Adipocyte (in vitro differentiated cells): ENCODE data around the gene BEGAIN.

Experiments
- DNase-seq: peaks from one replicate; pipeline ENCODE4 v3.0.0-alpha.2; 2015; ENCODE audit warnings: low read depth
- H3K27me3 ChIP-seq: replicated peaks from 2 replicates; pipeline ENCODE4 v1.7.0; 2013; ENCODE audit warnings: mild to moderate bottlenecking, low read length, moderate library complexity; ENCODE audit not compliant: control insufficient read depth, insufficient read depth
- H3K36me3 ChIP-seq: 2 replicates; pipeline ENCODE4 v1.7.0; 2013; ENCODE audit warnings: low read length, mild to moderate bottlenecking, moderate library complexity; ENCODE audit not compliant: control insufficient read depth, insufficient read depth, severe bottlenecking
- H3K4me1 ChIP-seq: 2 replicates; pipeline ENCODE4 v1.7.0; 2013; ENCODE audit warnings: mild to moderate bottlenecking, low read length, moderate library complexity; ENCODE audit not compliant: control insufficient read depth, insufficient read depth
- H3K4me3 ChIP-seq: 2 replicates; pipeline ENCODE4 v1.7.0; 2013; ENCODE audit warnings: mild to moderate bottlenecking, low read length, moderate library complexity
- H3K9ac ChIP-seq: 2 replicates; pipeline ENCODE4 v1.7.0; 2013; ENCODE audit warnings: mild to moderate bottlenecking, low read length, moderate library complexity
- H3K9me3 ChIP-seq: 2 replicates; pipeline ENCODE4 v1.7.0; 2013; ENCODE audit warnings: mild to moderate bottlenecking, low read length, moderate library complexity; ENCODE audit not compliant: control insufficient read depth

The BEGAIN gene

DNA sequence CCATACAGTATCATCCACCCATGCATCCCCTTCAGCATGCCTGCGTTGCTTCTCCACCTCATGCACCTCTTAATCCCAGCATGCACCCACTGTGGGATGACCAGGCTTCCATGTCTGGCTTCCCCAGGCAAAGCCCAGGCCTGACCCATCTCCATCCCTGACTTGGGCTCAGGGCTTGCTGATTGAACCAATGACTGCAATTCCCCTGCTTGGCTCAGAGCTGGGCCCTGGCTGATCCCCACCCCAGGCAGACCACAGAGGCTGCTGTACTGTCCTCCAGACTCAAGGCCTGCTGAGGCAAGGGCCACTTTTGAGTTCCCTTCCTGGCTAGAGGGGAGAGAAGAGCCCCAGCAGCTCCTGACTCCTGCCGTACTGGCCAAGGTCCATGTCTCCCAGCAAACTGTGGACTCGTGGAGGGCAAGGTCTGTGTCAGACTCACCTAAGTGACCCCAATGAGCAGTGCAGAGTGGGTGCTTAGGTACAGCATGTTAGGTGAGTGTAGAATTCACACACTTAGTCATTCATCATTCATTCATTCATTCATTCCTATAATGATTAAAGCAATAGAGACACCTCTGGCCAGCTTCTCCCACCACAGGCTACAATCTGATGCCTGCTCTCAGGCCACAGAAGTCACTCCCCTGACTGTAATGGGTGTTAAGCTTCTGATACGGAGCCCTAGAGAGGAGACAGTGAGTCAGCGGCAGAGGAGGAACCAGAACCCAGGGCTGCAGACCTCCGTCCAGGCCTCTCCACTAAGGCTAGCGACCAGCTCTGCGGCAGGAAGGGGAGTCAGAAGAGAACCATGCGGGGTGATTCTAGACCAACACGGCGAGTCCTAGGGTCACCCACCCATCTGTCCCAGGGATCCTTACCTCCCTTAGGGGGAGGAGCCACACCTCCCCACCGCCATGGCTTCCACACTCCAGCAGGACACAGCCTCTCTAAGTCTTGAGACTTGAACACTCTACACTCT is 2.9 kb downstream of the BEGAIN start:
- Histone ChIP-seq H3K4me1 (peaks cover 3% of the 10 kb centered on the region), H3K9ac (no peak overlapping the region), H3K36me3 (no peaks in the 10 kb centered on the region), H3K27me3 (peaks cover 27% of the 10 kb centered on the region), H3K4me3 (no peak overlapping the region), H3K9me3 (no peaks in the 10 kb centered on the region)
- DNase-seq = no peak

- Histone ChIP-seq H3K9ac (no peak overlapping the region), H3K36me3 (no peaks in the 10 kb centered on the region), H3K4me1 (peaks cover 3% of the 10 kb centered on the region), H3K9me3 (peaks cover 5% of the 10 kb centered on the region), H3K27me3 (peaks cover 26% of the 10 kb centered on the region), H3K4me3 (no peak overlapping the region)
- no peak for DNase-seq
These were observed 4.0 kb downstream of the BEGAIN start for GRCh38 chr14:100583245-100583644.

- Histone ChIP-seq H3K9me3 (peaks cover 5% of the 10 kb centered on the region), H3K4me3 (no peak overlapping the region), H3K27me3 (peaks cover 20% of the 10 kb centered on the region), H3K4me1 (peaks cover 3% of the 10 kb centered on the region), H3K9ac (no peak overlapping the region), H3K36me3 (no peaks in the 10 kb centered on the region)
- no peak for DNase-seq
These were observed 4.6 kb downstream of the BEGAIN start for GRCh38 chr14:100582496-100583165.

DNA sequence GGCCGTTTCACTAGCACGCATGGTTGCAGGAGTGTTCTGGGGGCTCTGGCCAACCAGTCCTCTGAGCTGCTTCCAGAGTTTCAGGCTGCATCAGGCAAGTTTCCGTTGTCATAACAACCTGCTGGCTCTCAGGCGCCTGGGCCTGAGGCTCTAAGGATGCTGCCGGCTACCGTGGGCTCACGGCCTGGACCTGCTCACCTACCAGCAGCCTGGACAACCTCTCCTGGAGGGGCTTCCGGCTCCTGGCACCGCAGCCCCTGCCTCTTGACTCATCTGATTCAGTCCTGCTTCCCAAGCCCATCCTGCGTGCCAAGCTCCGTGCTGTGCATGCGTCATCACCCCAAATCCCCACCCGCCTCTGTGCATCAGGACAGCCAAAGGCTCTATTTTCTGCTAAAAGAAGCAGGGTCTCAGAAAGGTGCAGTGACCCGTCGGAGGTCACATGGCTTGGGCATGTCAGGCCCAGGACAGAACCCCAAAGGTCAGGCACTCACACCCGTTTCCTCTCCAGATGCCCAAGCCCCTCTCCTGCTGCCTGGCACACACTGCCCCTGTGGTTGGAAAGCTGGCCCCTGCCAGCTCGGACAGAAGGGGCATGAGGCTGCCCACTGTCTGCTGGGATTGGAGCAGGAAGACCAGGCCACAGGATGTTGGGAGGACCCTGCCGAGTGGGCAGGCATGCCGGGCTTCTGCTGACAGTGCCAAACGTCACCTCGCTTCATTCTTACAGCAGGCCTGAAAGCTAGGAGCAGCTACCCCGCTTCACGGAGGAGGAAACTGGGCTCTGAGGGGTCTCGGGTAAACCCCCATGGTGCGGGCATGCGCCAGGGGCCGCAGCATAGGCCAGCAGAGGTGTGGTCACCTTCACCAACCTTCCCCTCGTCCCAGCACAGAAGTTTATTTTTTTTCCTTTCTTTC is 5.7 kb downstream of the BEGAIN start:
- H3K27me3 ChIP-seq = peaks cover 19% of the 10 kb centered on the region
- H3K4me1 ChIP-seq = peaks cover 3% of the 10 kb centered on the region
- H3K36me3 ChIP-seq = no peaks in the 10 kb centered on the region
- peaks cover 5% of the 10 kb centered on the region for H3K9me3 ChIP-seq
- H3K4me3 ChIP-seq = no peak overlapping the region
- DNase-seq = no peak
- H3K9ac ChIP-seq = no peak overlapping the region

DNA sequence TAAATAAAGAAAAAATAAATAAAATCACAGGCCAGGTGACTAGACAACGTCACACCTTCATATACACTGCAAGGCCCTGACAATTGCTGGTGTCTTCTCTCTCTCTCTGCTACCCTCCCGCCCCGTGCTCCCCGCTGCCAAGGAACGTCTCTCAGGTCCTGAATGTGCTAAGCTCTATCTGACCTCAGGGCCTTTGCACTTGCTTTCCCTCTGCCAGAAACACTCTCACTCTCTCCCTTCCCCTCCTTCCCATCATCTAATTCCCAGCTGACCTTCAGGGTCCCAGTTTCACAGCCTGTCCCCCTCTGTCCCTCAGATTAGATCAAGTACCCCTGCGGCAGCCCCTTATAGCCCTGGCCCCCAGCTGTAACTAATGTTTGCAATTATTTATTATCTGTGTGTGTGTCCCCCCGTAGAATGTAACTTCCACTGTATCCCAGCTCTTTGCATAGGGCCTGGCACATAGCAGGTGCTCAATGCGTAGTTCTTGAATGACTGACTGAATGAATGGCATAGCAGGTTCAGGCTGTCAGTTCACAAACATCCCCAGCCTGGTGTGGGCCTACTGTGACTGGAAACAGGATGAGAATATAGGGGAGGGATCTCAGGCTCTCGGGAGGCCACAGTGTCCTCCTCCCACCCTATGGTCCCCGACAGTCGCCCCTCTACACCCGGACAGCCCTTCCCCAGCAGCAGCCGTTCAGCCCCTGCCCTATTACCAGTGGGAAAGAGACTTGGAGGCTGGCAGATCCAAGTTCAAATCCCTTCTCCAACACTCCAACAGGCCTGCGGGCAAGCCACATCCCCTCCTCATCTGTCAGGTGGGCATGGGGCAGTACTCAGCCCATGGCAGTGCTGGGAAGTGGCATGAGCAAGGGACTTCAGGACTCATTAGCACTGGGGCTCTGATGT is 6.6 kb downstream of the BEGAIN start:
- Histone ChIP-seq H3K27me3 (peaks cover 10% of the 10 kb centered on the region), H3K4me1 (no peaks in the 10 kb centered on the region), H3K4me3 (no peak overlapping the region), H3K9ac (no peak overlapping the region), H3K36me3 (no peaks in the 10 kb centered on the region), H3K9me3 (peaks cover 5% of the 10 kb centered on the region)
- no peak for DNase-seq

DNA sequence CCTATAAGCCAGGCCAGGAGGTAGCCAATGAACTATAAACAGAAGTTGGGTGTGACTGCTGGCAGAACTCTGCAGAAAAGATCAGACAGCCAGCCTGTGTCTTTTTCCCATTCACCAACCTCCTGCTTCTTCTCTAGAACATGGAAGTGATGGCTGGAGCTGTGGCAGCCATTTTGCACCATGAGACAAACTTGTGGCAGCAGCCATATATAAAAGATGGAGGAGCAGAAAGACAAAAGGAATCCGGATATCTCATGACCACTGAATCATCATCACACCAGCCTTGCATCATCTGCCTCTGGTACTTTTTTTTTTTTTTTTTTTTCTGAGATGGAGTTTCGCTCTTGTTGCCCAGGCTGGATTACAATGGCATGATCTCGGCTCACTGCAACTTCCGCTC is 8.7 kb downstream of the BEGAIN start:
- no peak overlapping the region for H3K4me3 ChIP-seq
- peaks cover 4% of the 10 kb centered on the region for H3K27me3 ChIP-seq
- no peak for DNase-seq
- H3K9ac ChIP-seq = no peak overlapping the region
- H3K4me1 ChIP-seq = no peaks in the 10 kb centered on the region
- no peaks in the 10 kb centered on the region for H3K36me3 ChIP-seq
- peaks cover 5% of the 10 kb centered on the region for H3K9me3 ChIP-seq

GRCh38 chr14:100577986-100578431 is 9.2 kb downstream of the BEGAIN start:
- DNase-seq = no peak
- H3K27me3 ChIP-seq = peaks cover 7% of the 10 kb centered on the region

GRCh38 chr14:100577321-100577985 is 9.8 kb downstream of the BEGAIN start:
- Histone ChIP-seq H3K4me3 (no peak overlapping the region), H3K27me3 (peaks cover 7% of the 10 kb centered on the region), H3K9me3 (peaks cover 5% of the 10 kb centered on the region), H3K9ac (no peak overlapping the region), H3K4me1 (no peaks in the 10 kb centered on the region), H3K36me3 (no peaks in the 10 kb centered on the region)
- DNase-seq = no peak

More at GRCh38 chr14:100577986-100578431, 9.2 kb downstream of the BEGAIN start:
- Histone ChIP-seq H3K4me3 (no peak overlapping the region), H3K36me3 (no peaks in the 10 kb centered on the region), H3K9me3 (peaks cover 5% of the 10 kb centered on the region), H3K9ac (no peak overlapping the region), H3K4me1 (no peaks in the 10 kb centered on the region)

- Histone ChIP-seq H3K4me3 (no peak overlapping the region), H3K36me3 (no peaks in the 10 kb centered on the region), H3K9ac (no peak overlapping the region), H3K4me1 (no peaks in the 10 kb centered on the region), H3K9me3 (peaks cover 5% of the 10 kb centered on the region), H3K27me3 (peaks cover 7% of the 10 kb centered on the region)
- DNase-seq = no peak
These were observed 10.8 kb downstream of the BEGAIN start for GRCh38 chr14:100576091-100577085.
